ENCODE data around the gene KCNH8.
"Not testable (repeated sequence)": the region's sequence is repeated elsewhere in the genome, so short reads cannot be mapped to it uniquely, and the experiment has no call there.

The KCNH8 gene

GRCh38 chr3:19229086-19229485 is 80.8 kb downstream of the KCNH8 start:
- Histone ChIP-seq H2AFZ (ENCODE audit: low read length) (no peak overlapping the region), H3K36me3 (replicated peaks in 1 of 2; ENCODE audit: control insufficient read depth in 2 of 2, insufficient read depth in 2 of 2, low read length in 2 of 2) (no peaks in the 10 kb centered on the region), H3K23ac (ENCODE audit: low read depth, low read length, poor library complexity) (peak overlapping the region; percentile 65), H3K9ac (ENCODE audit: low read depth, low read length, poor library complexity) (no peak overlapping the region), H3K27me3 (ENCODE audit: control insufficient read depth in 3 of 3, insufficient read depth in 3 of 3, low read depth in 1 of 3, low read length in 3 of 3) (no peaks in the 10 kb centered on the region), H2BK15ac (ENCODE audit: low read length) (no peak overlapping the region), H3K4me3 (ENCODE audit: low read length in 2 of 2) (no peak overlapping the region), H3K18ac (ENCODE audit: low read length) (no peak overlapping the region), H2BK5ac (ENCODE audit: low read length) (no peak overlapping the region), H3K79me1 (ENCODE audit: low read depth, low read length) (no peaks in the 10 kb centered on the region), H2BK120ac (ENCODE audit: low read depth, low read length) (no peak overlapping the region), H3K4ac (ENCODE audit: low read length) (no peak overlapping the region), H4K91ac (ENCODE audit: low read depth, low read length, poor library complexity) (no peak overlapping the region), H2AK5ac (ENCODE audit: low read depth, low read length) (no peak overlapping the region), H3K14ac (ENCODE audit: low read length) (peak overlapping the region; percentile 21), H4K8ac (ENCODE audit: low read depth, low read length) (no peak overlapping the region), H3K9me3 (replicated peaks in 1 of 2; ENCODE audit: control insufficient read depth in 2 of 2, insufficient read depth in 1 of 2, low read depth in 1 of 2, low read length in 2 of 2) (no peaks in the 10 kb centered on the region), H3K27ac (replicated peaks; ENCODE audit: low read length) (no peak overlapping the region), H2BK12ac (ENCODE audit: low read length) (no peak overlapping the region), H3K4me1 (ENCODE audit: control insufficient read depth in 2 of 2, insufficient read depth in 1 of 2, low read depth in 1 of 2, low read length in 2 of 2) (peaks cover 0 to 4% of the 10 kb centered on the region in 2 donors), H3K4me2 (ENCODE audit: insufficient read depth, low read length, poor library complexity, severe bottlenecking) (no peak overlapping the region)
- WGBS, 2 donors (ENCODE audit: extremely low coverage in 2 of 2, insufficient read length in 2 of 2, insufficient replicate concordance in 1 of 2), result no CpG with 5 or more reads among the region's 1 CpG
- no peak for DNase-seq (ENCODE audit: low spot score)

GRCh38 chr3:19229881-19230280 is 81.6 kb downstream of the KCNH8 start:
- H3K4me3 ChIP-seq (ENCODE audit: low read length in 2 of 2); H2BK5ac ChIP-seq (ENCODE audit: low read length); H3K4me1 ChIP-seq (ENCODE audit: control insufficient read depth in 2 of 2, insufficient read depth in 1 of 2, low read depth in 1 of 2, low read length in 2 of 2); H2BK15ac ChIP-seq (ENCODE audit: low read length); H3K4me2 ChIP-seq (ENCODE audit: insufficient read depth, low read length, poor library complexity, severe bottlenecking); DNase-seq (ENCODE audit: low spot score); H4K91ac ChIP-seq (ENCODE audit: low read depth, low read length, poor library complexity); H3K79me1 ChIP-seq (ENCODE audit: low read depth, low read length); H3K9me3 ChIP-seq (replicated peaks in 1 of 2; ENCODE audit: control insufficient read depth in 2 of 2, insufficient read depth in 1 of 2, low read depth in 1 of 2, low read length in 2 of 2); H3K27ac ChIP-seq (replicated peaks; ENCODE audit: low read length); H3K23ac ChIP-seq (ENCODE audit: low read depth, low read length, poor library complexity); H2AFZ ChIP-seq (ENCODE audit: low read length); H3K36me3 ChIP-seq (replicated peaks in 1 of 2; ENCODE audit: control insufficient read depth in 2 of 2, insufficient read depth in 2 of 2, low read length in 2 of 2); H2BK120ac ChIP-seq (ENCODE audit: low read depth, low read length); H3K4ac ChIP-seq (ENCODE audit: low read length); H3K27me3 ChIP-seq (ENCODE audit: control insufficient read depth in 3 of 3, insufficient read depth in 3 of 3, low read depth in 1 of 3, low read length in 3 of 3); H3K18ac ChIP-seq (ENCODE audit: low read length); H3K14ac ChIP-seq (ENCODE audit: low read length); H3K9ac ChIP-seq (ENCODE audit: low read depth, low read length, poor library complexity); H4K8ac ChIP-seq (ENCODE audit: low read depth, low read length); H2BK12ac ChIP-seq (ENCODE audit: low read length); H2AK5ac ChIP-seq (ENCODE audit: low read depth, low read length): not testable (repeated sequence)
- no CpG with 5 or more reads among the region's 3 CpGs for WGBS, 2 donors (ENCODE audit: extremely low coverage in 2 of 2, insufficient read length in 2 of 2, insufficient replicate concordance in 1 of 2)

- no peaks in the 10 kb centered on the region for H3K4me1 ChIP-seq (ENCODE audit: control insufficient read depth in 2 of 2, insufficient read depth in 1 of 2, low read depth in 1 of 2, low read length in 2 of 2)
- H3K18ac ChIP-seq (ENCODE audit: low read length), result no peak overlapping the region
- no CpG with 5 or more reads among the region's 4 CpGs for WGBS, 2 donors (ENCODE audit: extremely low coverage in 2 of 2, insufficient read length in 2 of 2, insufficient replicate concordance in 1 of 2)
- no peak for DNase-seq (ENCODE audit: low spot score)
- no peaks in the 10 kb centered on the region for H3K79me1 ChIP-seq (ENCODE audit: low read depth, low read length)
- no peak overlapping the region for H4K8ac ChIP-seq (ENCODE audit: low read depth, low read length)
- H2BK120ac ChIP-seq (ENCODE audit: low read depth, low read length), result no peak overlapping the region
- H2AFZ ChIP-seq (ENCODE audit: low read length), result no peak overlapping the region
- no peak overlapping the region for H3K14ac ChIP-seq (ENCODE audit: low read length)
- H2BK15ac ChIP-seq (ENCODE audit: low read length), result no peak overlapping the region
- H3K4me2 ChIP-seq (ENCODE audit: insufficient read depth, low read length, poor library complexity, severe bottlenecking), result no peak overlapping the region
- H2BK5ac ChIP-seq (ENCODE audit: low read length), result no peak overlapping the region
- no peaks in the 10 kb centered on the region for H3K9me3 ChIP-seq (replicated peaks in 1 of 2; ENCODE audit: control insufficient read depth in 2 of 2, insufficient read depth in 1 of 2, low read depth in 1 of 2, low read length in 2 of 2)
- H3K36me3 ChIP-seq (replicated peaks in 1 of 2; ENCODE audit: control insufficient read depth in 2 of 2, insufficient read depth in 2 of 2, low read length in 2 of 2), result no peaks in the 10 kb centered on the region
- no peak overlapping the region for H2BK12ac ChIP-seq (ENCODE audit: low read length)
- H2AK5ac ChIP-seq (ENCODE audit: low read depth, low read length), result no peak overlapping the region
- H3K27ac ChIP-seq (replicated peaks; ENCODE audit: low read length), result no peak overlapping the region
- H3K4me3 ChIP-seq (ENCODE audit: low read length in 2 of 2), result no peak overlapping the region
- H4K91ac ChIP-seq (ENCODE audit: low read depth, low read length, poor library complexity), result no peak overlapping the region
- no peaks in the 10 kb centered on the region for H3K27me3 ChIP-seq (ENCODE audit: control insufficient read depth in 3 of 3, insufficient read depth in 3 of 3, low read depth in 1 of 3, low read length in 3 of 3)
- H3K23ac ChIP-seq (ENCODE audit: low read depth, low read length, poor library complexity), result no peak overlapping the region
- H3K9ac ChIP-seq (ENCODE audit: low read depth, low read length, poor library complexity), result no peak overlapping the region
- no peak overlapping the region for H3K4ac ChIP-seq (ENCODE audit: low read length)
Measured at GRCh38 chr3:19231792-19232461, 83.6 kb downstream of the KCNH8 start.

- no peak overlapping the region for H3K4me2 ChIP-seq (ENCODE audit: insufficient read depth, low read length, poor library complexity, severe bottlenecking)
- no peak overlapping the region for H2BK120ac ChIP-seq (ENCODE audit: low read depth, low read length)
- whole genome bisulfite sequencing, 2 donors (ENCODE audit: extremely low coverage in 2 of 2, insufficient read length in 2 of 2, insufficient replicate concordance in 1 of 2), result no CpG with 5 or more reads among the region's 2 CpGs
- no peak overlapping the region for H2BK12ac ChIP-seq (ENCODE audit: low read length)
- no peak overlapping the region for H3K27ac ChIP-seq (replicated peaks; ENCODE audit: low read length)
- no peak overlapping the region for H4K91ac ChIP-seq (ENCODE audit: low read depth, low read length, poor library complexity)
- H3K4ac ChIP-seq (ENCODE audit: low read length), result no peak overlapping the region
- no peak overlapping the region for H3K23ac ChIP-seq (ENCODE audit: low read depth, low read length, poor library complexity)
- H2AK5ac ChIP-seq (ENCODE audit: low read depth, low read length), result no peak overlapping the region
- H3K4me3 ChIP-seq (ENCODE audit: low read length in 2 of 2), result no peak overlapping the region
- no peak overlapping the region for H2AFZ ChIP-seq (ENCODE audit: low read length)
- H3K18ac ChIP-seq (ENCODE audit: low read length), result no peak overlapping the region
- no peak overlapping the region for H2BK15ac ChIP-seq (ENCODE audit: low read length)
- no peaks in the 10 kb centered on the region for H3K36me3 ChIP-seq (replicated peaks in 1 of 2; ENCODE audit: control insufficient read depth in 2 of 2, insufficient read depth in 2 of 2, low read length in 2 of 2)
- H3K79me1 ChIP-seq (ENCODE audit: low read depth, low read length), result no peaks in the 10 kb centered on the region
- no peak for DNase-seq (ENCODE audit: low spot score)
- no peak overlapping the region for H2BK5ac ChIP-seq (ENCODE audit: low read length)
- H4K8ac ChIP-seq (ENCODE audit: low read depth, low read length), result no peak overlapping the region
- H3K9ac ChIP-seq (ENCODE audit: low read depth, low read length, poor library complexity), result no peak overlapping the region
- H3K4me1 ChIP-seq (ENCODE audit: control insufficient read depth in 2 of 2, insufficient read depth in 1 of 2, low read depth in 1 of 2, low read length in 2 of 2), result no peaks in the 10 kb centered on the region
- no peak overlapping the region for H3K14ac ChIP-seq (ENCODE audit: low read length)
- no peaks in the 10 kb centered on the region for H3K27me3 ChIP-seq (ENCODE audit: control insufficient read depth in 3 of 3, insufficient read depth in 3 of 3, low read depth in 1 of 3, low read length in 3 of 3)
- H3K9me3 ChIP-seq (replicated peaks in 1 of 2; ENCODE audit: control insufficient read depth in 2 of 2, insufficient read depth in 1 of 2, low read depth in 1 of 2, low read length in 2 of 2), result no peaks in the 10 kb centered on the region
Measured at GRCh38 chr3:19232566-19232965, 84.3 kb downstream of the KCNH8 start.
